AG04449 (cell line): Measurements from ENCODE around the gene ADCY10.

Experiments
- CTCF ChIA-PET: fragments of 350-600 bp; formaldehyde crosslinking; extraction: SDS; loops from one replicate; lab custom pipeline; 2021; ENCODE audit warnings: antibody characterized with exemption; lab: Yijun Ruan, JAX
- POLR2A ChIA-PET: fragments of 400-600, 350-600 bp; formaldehyde crosslinking; extraction: SDS; loops from one replicate; lab custom pipeline; 2020; ENCODE audit warnings: antibody characterized with exemption, inconsistent platforms; lab: Yijun Ruan, JAX
- DNase-seq: peaks from one replicate; pipeline ENCODE4 v3.0.0-alpha.2; 2010; ENCODE audit warnings: low read depth, low spot score
- H3K4me3 ChIP-seq: 2 replicates; pipeline ENCODE4 v1.5.1; 2011; ENCODE audit warnings: low read depth, mild to moderate bottlenecking, control low read depth, low read length
- CTCF ChIP-seq: IDR thresholded peaks from one replicate; pipeline ENCODE4 v1.5.1; 2011; ENCODE audit warnings: mild to moderate bottlenecking, moderate library complexity, low read length, control low read depth, inconsistent platforms; ENCODE audit not compliant: insufficient read depth; ENCODE audit errors: missing control alignments

ADCY10 gene

GRCh38 chr1:167803358-167804207 lies 110.4 kb downstream of the ADCY10 start:
- TF ChIP-seq CTCF = peak; percentile 99
- H3K4me3 ChIP-seq = peak overlapping the region; percentile 1; the same call in 1 of the 2 replicates
- ChIA-PET POLR2A (interaction anchor here (0.7 kb wide), 1 partner anchor 12 kb away, joined by 4 read pairs; no protein-coding TSS in a partner anchor), CTCF (interaction anchor here (0.5 to 2.6 kb wide), 28 partner anchors 10 to 379 kb away, joined by 3 to 15 read pairs (median 4); no protein-coding TSS in a partner anchor)
- peak; percentile 55 for DNase-seq

- CTCF ChIA-PET = interaction anchor here (0.9 to 2.6 kb wide), 12 partner anchors 10 to 270 kb away, joined by 3 to 15 read pairs (median 5); no protein-coding TSS in a partner anchor
- POLR2A ChIA-PET = no interaction called here
- no peak for TF ChIP-seq CTCF
- no peak overlapping the region for H3K4me3 ChIP-seq
- DNase-seq = no peak
Observed at GRCh38 chr1:167802235-167802634, 111.7 kb downstream of the ADCY10 start.

- POLR2A ChIA-PET = no interaction called here
- no peak for TF ChIP-seq CTCF
- no peak overlapping the region for H3K4me3 ChIP-seq
- no peak for DNase-seq
- CTCF ChIA-PET = interaction anchor here (0.8 to 2.5 kb wide), 9 partner anchors 8 to 282 kb away, joined by 3 to 7 read pairs (median 4); no protein-coding TSS in a partner anchor
Observed at GRCh38 chr1:167800251-167800650, 113.7 kb downstream of the ADCY10 start.

- POLR2A ChIA-PET = no interaction called here
- no peak for DNase-seq
- CTCF ChIA-PET = interaction anchor here (0.8 to 2.5 kb wide), 7 partner anchors 9 to 282 kb away, joined by 3 to 7 read pairs (median 3); no protein-coding TSS in a partner anchor
- no peak overlapping the region for H3K4me3 ChIP-seq
- TF ChIP-seq CTCF = no peak
Observed at GRCh38 chr1:167799747-167800146, 114.2 kb downstream of the ADCY10 start.

- TF ChIP-seq CTCF = no peak
- ChIA-PET POLR2A (no interaction called here), CTCF (interaction anchor here (0.9 to 1.7 kb wide), 6 partner anchors 10 to 111 kb away, joined by 3 to 7 read pairs (median 3); no protein-coding TSS in a partner anchor)
- DNase-seq = no peak
- no peak overlapping the region for H3K4me3 ChIP-seq
Observed at GRCh38 chr1:167798952-167799351, 115.0 kb downstream of the ADCY10 start.

GRCh38 chr1:167797015-167797414 lies 116.9 kb downstream of the ADCY10 start:
- POLR2A ChIA-PET = interaction anchor here (0.7 to 1.6 kb wide), 6 partner anchors 10 to 140 kb away, joined by 3 to 7 read pairs (median 5); partner anchors contain the start of genes DCAF6, MPC2 and MPZL1
- peak; percentile 96 for DNase-seq
- CTCF ChIA-PET = interaction anchor here (0.8 to 1.5 kb wide), 6 partner anchors 21 to 140 kb away, joined by 3 to 7 read pairs (median 4); partner anchors contain the start of genes MPC2 and MPZL1
- H3K4me3 ChIP-seq = no peak overlapping the region
- TF ChIP-seq CTCF = peak; percentile 15
